ENCODE data around the gene CCDC9B.

The CCDC9B gene

GRCh38 chr15:40331026-40331425 is 9.7 kb downstream of the CCDC9B start:
- DNase-seq (ENCODE audit: low read depth in 3 of 3), result no peak

GRCh38 chr15:40330368-40330836 is 10.3 kb downstream of the CCDC9B start:
- no peak for DNase-seq (ENCODE audit: low read depth in 3 of 3)

GRCh38 chr15:40329804-40330203 is 10.9 kb downstream of the CCDC9B start:
- no peak for DNase-seq (ENCODE audit: low read depth in 3 of 3)

GRCh38 chr15:40328751-40329150 is 12.0 kb downstream of the CCDC9B start:
- no peak for DNase-seq (ENCODE audit: low read depth in 3 of 3)

- no peak for DNase-seq (ENCODE audit: low read depth in 3 of 3)
Observed at GRCh38 chr15:40328176-40328575, 12.6 kb downstream of the CCDC9B start.

GRCh38 chr15:40327457-40327856 is 13.3 kb downstream of the CCDC9B start:
- no peak for DNase-seq (ENCODE audit: low read depth in 3 of 3)

- no peak for DNase-seq (ENCODE audit: low read depth in 3 of 3)
Observed at GRCh38 chr15:40325700-40326099, 15.0 kb downstream of the CCDC9B start.

- DNase-seq (ENCODE audit: low read depth in 3 of 3), result no peak
Observed at GRCh38 chr15:40325188-40325587, 15.6 kb downstream of the CCDC9B start.

- peak in 1 of 3 experiments; percentile 26 for DNase-seq (ENCODE audit: low read depth in 3 of 3)
Observed at GRCh38 chr15:40323953-40324937, 16.5 kb downstream of the CCDC9B start.

GRCh38 chr15:40323239-40323952 is 17.3 kb downstream of the CCDC9B start, which contains the start of gene INAFM2:
Gene INAFM2 (plus strand): TSS chr15:40323692. CDS start chr15:40324056, 364 bp downstream.
- peak; percentile 75 to 89 (median 78) for DNase-seq (ENCODE audit: low read depth in 3 of 3)

- no peak for DNase-seq (ENCODE audit: low read depth in 3 of 3)
Observed at GRCh38 chr15:40322531-40323238, 18.1 kb downstream of the CCDC9B start.

- DNase-seq (ENCODE audit: low read depth in 3 of 3), result peak in 2 of 3 experiments; percentile 31 to 43
Observed at GRCh38 chr15:40320931-40321371, 19.8 kb downstream of the CCDC9B start.

- no peak for DNase-seq (ENCODE audit: low read depth in 3 of 3)
Observed at GRCh38 chr15:40320409-40320808, 20.3 kb downstream of the CCDC9B start.

- DNase-seq (ENCODE audit: low read depth in 3 of 3), result no peak
Observed at GRCh38 chr15:40317580-40317979, 23.2 kb downstream of the CCDC9B start.

- no peak for DNase-seq (ENCODE audit: low read depth in 3 of 3)
Observed at GRCh38 chr15:40316931-40317330, 23.8 kb downstream of the CCDC9B start.

GRCh38 chr15:40314723-40315276 is 25.9 kb downstream of the CCDC9B start:
- no peak for DNase-seq (ENCODE audit: low read depth in 3 of 3)

GRCh38 chr15:40313531-40314398 is 27.0 kb downstream of the CCDC9B start:
- no peak for DNase-seq (ENCODE audit: low read depth in 3 of 3)

- no peak for DNase-seq (ENCODE audit: low read depth in 3 of 3)
Observed at GRCh38 chr15:40312370-40313158, 28.2 kb downstream of the CCDC9B start.

- no peak for DNase-seq (ENCODE audit: low read depth in 3 of 3)
Observed at GRCh38 chr15:40310993-40311392, 29.7 kb downstream of the CCDC9B start.

Measured in stimulated activated CD4-positive, alpha-beta T cell treated with anti-CD3 and anti-CD28 coated beads, TNF-alpha, amount 100 ng/mL, for 24 hours (primary cell).